HG02981 (cell line): Measurements from ENCODE around the gene POLR2A.
"Not testable (repeated sequence)": the region's sequence is repeated elsewhere in the genome, so short reads cannot be mapped to it uniquely, and the experiment has no call there.

Source experiments
- ATAC-seq: cut with Tn5 transposase; IDR thresholded peaks from one replicate; pipeline ENCODE4 v1.9.1; 2021; ENCODE audit warnings: mild to moderate bottlenecking, moderate library complexity; ENCODE audit not compliant: unreplicated experiment

POLR2A gene

DNA sequence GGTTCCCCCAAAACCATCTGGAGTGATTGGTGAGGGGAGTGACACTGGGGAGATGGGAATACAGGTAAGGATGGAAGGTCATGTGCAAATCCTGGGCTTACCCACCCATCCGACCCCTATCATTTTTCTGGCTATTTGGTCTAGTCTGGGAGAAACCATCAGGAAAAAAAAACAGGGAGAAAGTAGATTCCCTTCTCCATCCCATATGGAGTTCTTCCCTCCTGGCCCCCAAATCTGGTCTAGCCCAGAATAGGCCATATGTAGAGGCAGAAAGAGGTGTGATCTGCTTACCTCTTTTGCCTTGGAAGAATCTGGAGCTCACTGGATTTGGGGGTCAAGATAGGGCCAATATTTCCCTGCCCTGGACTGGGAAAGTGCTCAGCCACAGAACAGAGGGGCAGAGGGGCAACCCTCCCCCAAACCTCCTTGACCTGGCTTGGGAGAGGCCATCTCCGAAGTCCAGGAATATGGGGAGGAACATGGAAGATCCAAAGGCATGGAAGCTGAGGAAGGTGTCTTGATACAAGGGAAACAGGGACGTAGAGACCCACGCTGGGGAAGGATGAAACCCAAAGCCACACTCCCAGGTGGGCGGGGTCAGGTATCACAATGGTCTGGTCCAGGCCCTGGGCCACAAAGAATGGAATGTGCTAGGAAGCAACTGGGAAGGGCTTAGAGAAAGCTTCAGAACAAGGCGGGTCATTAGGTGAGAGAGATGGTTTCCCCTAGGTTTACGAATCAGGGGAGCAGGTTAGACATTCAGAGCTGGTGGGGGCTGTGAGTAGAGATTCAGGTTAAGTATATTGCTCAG lies 23.1 kb upstream of the POLR2A start:
- ATAC-seq, result no peak

- no peak for ATAC-seq
Measured at GRCh38 chr17:7462474-7463371, 21.4 kb upstream of the POLR2A start.

DNA sequence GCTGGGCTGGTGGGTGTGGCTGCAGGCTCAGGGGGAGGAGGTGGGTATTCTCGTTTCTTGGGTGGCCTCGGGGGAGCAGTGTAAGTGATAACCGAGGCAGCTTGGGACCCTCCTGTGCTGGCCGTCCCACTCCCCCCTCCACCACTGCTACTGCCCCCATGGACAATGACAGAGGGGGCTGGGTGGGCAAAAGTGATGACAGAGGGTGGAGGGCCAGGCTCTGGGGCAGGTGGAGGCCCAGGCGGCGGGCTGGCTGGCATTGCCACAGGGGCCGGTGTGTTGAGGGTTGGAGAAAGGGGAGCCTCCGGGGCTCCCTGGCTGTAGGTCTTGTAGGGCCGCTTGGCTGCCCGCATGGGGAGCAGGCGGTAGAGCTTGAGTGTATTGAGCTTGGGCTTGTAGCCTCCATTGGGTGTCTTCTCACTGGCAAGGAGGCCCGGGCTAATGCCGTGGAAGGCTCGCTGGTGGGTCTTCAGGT lies 20.8 kb upstream of the POLR2A start:
- ATAC-seq, result no peak

- ATAC-seq, result no peak
Measured at GRCh38 chr17:7464081-7464480, 20.1 kb upstream of the POLR2A start.

GRCh38 chr17:7465597-7466275 lies 18.4 kb upstream of the POLR2A start:
- ATAC-seq, result no peak

- ATAC-seq, result no peak
Measured at GRCh38 chr17:7466318-7466638, 17.9 kb upstream of the POLR2A start.

DNA sequence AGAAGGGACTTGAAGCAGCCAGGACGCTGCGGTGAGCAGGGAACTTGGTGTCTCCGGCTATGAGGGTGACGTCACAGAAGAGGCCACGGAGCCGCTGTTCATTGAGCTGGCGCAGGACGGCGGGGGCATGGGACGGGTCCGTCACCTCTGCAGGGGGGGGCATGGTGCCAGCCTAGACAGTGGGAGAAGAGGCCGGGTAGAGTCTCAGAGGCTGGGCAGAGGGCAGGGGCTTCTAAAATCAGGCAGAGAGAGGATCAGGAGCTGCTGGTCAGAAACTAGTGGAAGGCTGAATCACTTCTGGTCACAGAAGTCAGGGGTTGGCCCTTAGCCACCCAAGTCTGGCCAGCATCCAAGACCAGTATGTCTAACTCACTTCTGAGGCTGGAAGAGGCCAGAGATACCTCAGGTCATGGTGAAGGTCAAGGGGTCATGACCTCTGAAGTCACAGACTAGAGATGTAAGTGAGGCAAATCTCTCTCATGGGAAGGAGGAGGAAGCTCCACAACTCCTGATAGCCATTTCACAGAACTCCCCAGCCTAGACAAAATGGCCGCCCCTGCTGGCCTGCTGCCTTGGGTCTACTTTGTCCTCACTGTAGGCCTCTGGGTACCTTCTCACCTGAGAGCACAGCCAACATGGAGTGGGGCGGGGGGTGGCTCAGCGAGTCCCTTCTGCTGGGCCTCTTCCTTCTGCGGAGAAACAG lies 17.4 kb upstream of the POLR2A start:
- no peak for ATAC-seq

- ATAC-seq, result no peak
Measured at GRCh38 chr17:7467498-7467897, 16.7 kb upstream of the POLR2A start.

GRCh38 chr17:7468290-7468689 lies 15.9 kb upstream of the POLR2A start:
- no peak for ATAC-seq

DNA sequence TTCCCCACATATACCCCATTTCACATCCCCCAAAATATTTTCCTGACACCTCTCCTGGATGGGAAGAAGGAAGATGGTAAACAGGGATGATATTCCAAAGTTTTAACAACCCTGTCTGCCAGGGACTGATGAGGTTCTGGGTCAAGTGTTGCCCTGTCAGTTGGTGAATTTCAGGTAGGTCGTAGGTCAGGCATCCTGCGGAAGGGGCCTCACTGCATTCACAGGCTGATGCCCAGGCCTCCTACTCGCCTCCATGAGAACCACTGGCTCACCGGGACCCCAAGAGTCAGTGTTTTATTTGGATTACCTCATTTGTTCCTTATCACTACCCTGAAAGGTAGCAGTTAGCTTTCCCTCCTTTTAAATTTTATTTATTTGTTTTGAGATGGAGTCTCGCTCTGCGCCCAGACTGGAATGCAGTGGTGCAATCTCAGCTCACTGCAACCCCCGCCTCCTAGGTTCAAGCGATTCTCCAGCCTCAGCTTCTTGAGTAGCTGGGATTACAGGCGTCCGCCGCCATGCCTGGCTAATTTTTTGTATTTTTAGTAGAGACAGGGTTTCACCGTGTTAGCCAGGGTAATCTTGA lies 15.3 kb upstream of the POLR2A start:
- no peak for ATAC-seq

- ATAC-seq, result not testable (repeated sequence)
Measured at GRCh38 chr17:7469843-7470242, 14.3 kb upstream of the POLR2A start.

- ATAC-seq, result not testable (repeated sequence)
Measured at GRCh38 chr17:7470457-7470973, 13.7 kb upstream of the POLR2A start.

DNA sequence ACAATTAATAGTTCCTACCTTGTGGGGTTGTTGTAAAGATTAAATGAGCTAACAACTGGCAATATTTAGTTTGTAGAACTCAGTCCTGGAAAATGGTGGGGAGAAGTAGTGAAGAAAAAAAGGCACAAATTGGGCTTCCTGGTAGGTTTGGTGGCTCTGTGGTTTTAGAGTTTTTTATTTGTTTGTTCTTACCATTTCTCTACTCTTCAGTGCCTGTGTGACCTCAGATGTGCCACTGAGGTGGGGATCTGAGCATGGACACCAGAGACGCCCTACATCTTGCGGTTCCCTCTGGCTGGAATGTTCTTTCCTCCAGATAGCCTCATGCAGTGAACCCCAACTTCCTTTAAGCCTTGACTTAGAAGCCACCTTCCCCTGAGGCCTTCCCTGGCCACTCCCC lies 12.4 kb upstream of the POLR2A start:
- no peak for ATAC-seq

GRCh38 chr17:7474767-7475166 lies 9.4 kb upstream of the POLR2A start:
- ATAC-seq, result not testable (repeated sequence)

DNA sequence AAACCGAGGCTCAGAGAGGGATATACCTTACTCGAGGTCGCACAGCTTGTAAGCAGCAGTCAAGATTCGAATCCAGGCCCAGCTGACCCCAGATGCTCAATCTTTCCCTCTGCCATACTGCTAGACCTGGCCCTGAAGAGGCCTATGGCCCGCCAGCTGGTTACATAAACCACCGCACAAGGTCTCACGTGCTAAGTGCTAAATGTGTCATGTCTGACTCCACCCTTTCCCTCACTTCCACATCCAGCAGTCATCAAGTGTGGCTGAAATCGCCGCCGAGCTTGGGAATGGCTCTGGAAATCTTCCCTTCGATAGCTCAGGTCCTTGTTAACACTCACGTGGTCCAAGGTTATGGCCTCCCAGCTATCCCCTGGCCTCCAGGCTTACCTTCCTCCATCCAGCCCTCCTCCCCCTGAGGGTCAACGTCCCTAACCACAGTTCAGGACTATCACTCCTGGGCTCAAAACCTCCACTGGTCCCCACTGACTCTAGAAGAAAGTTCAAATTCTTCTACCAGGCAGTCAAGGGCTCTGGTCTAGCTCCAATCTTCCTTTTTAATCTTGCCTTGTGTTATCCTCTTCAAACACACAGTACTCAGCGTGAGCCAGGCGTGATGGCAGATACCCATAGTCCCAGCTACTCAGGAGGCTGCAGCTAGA lies 8.3 kb upstream of the POLR2A start:
- no peak for ATAC-seq

DNA sequence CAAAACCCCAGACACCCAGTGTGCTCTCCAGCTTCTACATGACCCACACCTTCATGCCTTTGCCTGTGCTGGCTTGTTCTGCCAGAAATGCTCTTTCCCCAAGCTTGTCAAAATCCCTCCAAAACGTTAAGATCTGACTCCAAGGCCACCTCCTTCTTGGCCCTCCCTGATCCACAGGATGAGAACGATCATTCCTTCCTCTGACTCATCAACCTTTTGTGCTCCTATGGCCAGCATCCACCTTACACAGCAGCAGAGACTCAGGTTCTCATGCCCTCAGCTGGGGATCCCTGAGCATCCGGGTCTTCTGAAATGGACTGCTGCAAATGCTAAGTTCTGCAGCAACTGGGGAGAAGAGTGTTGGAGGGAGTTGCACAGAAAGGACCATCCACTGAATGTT lies 7.7 kb upstream of the POLR2A start:
- ATAC-seq, result no peak

- no peak for ATAC-seq
Measured at GRCh38 chr17:7476951-7477350, 7.2 kb upstream of the POLR2A start.

DNA sequence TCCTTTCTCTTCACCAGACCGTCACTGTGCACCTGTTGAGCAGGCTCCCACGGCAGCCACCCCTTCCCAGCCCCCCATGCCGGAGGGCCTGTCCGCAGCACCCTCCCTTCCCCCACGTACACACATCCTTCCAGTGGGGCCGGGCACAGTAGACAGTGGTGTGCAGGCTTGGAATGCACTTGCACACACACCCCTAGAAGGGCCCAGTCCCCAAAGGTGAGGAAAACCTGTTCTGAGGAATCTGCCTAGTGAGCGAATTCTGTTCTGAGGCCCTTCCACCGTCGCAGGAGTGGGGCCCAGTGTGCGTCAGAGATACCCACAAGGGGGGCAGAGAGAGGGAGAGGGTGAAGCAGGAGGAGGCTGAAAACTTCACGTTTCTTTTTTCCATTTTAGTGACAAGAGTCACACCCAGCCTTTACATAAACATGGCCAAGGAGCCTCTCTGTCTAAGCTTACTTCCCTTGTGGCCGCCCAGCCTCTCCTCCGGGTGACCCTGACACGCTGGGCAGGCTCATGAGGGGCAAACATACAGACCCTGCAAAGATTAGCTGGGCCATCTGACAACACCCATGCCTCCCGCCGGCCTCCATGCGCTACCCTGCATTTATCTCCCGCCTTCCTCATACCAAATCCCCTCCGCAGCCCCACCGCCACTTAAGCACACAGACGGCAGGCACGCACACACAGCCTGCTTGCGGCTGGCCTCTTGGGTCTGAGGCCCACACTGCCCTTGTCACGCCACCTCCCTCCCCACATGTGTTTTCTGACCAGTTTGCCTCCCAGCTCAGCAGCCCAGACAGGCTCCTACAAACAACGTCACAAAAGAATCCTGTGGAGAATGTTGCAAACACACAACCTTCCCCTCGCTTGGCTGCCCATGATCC lies 6.5 kb upstream of the POLR2A start:
- no peak for ATAC-seq
